Caco-2 (cell line): ENCODE measurements around the gene EPHX1. TPM values are rescaled to one million over a fixed set of nuclear protein-coding genes. Genes with fewer than 3 reads are reported as not detected.

Experiments used
- BruUV-seq: library from RNA; stranded (reverse); fragments of 400-500 nt; replicated peaks from 2 replicates; lab custom pipeline; 2021; lab: Mats Ljungman, UMichigan
- CTCF ChIA-PET: fragments of 300-600 bp; sonication (Branson Sonifier 250); formaldehyde crosslinking; loops from one replicate; lab custom pipeline; 2022; ENCODE audit warnings: antibody characterized with exemption; lab: Charles Lee
- POLR2A ChIA-PET: fragments of 300-600 bp; sonication (Branson Sonifier 250); formaldehyde crosslinking; loops from one replicate; lab custom pipeline; 2022; ENCODE audit warnings: antibody characterized with exemption; lab: Charles Lee
- DNase-seq, 2 experiments: peaks; one replicate each; pipeline versions ENCODE4 v3.0.0 to v3.0.0-alpha.2; 2020 to 2022
- H3K27me3 ChIP-seq: replicated peaks from 2 replicates; pipeline ENCODE4 v1.6.0; 2011; ENCODE audit warnings: low read length; ENCODE audit not compliant: control insufficient read depth, insufficient read depth
- H3K36me3 ChIP-seq: 2 replicates; pipeline ENCODE4 v1.5.1; 2011; ENCODE audit warnings: low read length; ENCODE audit not compliant: control insufficient read depth, insufficient read depth
- H3K4me1 ChIP-seq: fragments of 250-450 bp; sonication (Bioruptor Pico); 2 replicates; pipeline ENCODE4 v1.5.1; 2020; ENCODE audit warnings: mild to moderate bottlenecking
- H3K4me3 ChIP-seq: 2 replicates; pipeline ENCODE4 v1.5.1; 2011; ENCODE audit warnings: low read depth, mild to moderate bottlenecking, control low read depth, low read length
- H3K9me3 ChIP-seq: fragments of 250-450 bp; sonication (Bioruptor Pico); 2 replicates; pipeline ENCODE4 v1.5.1; 2020; ENCODE audit warnings: mild to moderate bottlenecking, moderate library complexity
- H3K27ac Mint-ChIP-seq: one replicate; pipeline ENCODE4 v1.8.0; 2022; ENCODE audit warnings: mixed read lengths; ENCODE audit not compliant: unreplicated experiment
- H3K27me3 Mint-ChIP-seq: one replicate; pipeline ENCODE4 v1.8.0; 2022; ENCODE audit warnings: mixed read lengths; ENCODE audit not compliant: insufficient read depth, unreplicated experiment
- H3K36me3 Mint-ChIP-seq: one replicate; pipeline ENCODE4 v1.8.0; 2022; ENCODE audit warnings: mild to moderate bottlenecking, mixed read lengths; ENCODE audit not compliant: insufficient read depth, unreplicated experiment
- H3K4me1 Mint-ChIP-seq: one replicate; pipeline ENCODE4 v1.8.0; 2022; ENCODE audit warnings: low read depth, mixed read lengths; ENCODE audit not compliant: unreplicated experiment
- H3K4me3 Mint-ChIP-seq: one replicate; pipeline ENCODE4 v1.8.0; 2022; ENCODE audit warnings: mild to moderate bottlenecking, moderate library complexity, mixed read lengths; ENCODE audit not compliant: unreplicated experiment
- H3K9me3 Mint-ChIP-seq: one replicate; pipeline ENCODE4 v1.8.0; 2022; ENCODE audit warnings: mixed read lengths; ENCODE audit not compliant: unreplicated experiment
- intact Hi-C: fragments of 100-400 bp; cut with micrococcal nuclease; formaldehyde crosslinking; loops from one replicate; pipeline ENCODE4 v1.10.0; 2022; ENCODE audit not compliant: unreplicated experiment
- total RNA-seq: library from RNA; stranded (reverse); gene quantifications from 2 replicates; pipeline ENCODE4 v1.2.3, GENCODE V29; 2022
- TF ChIP-seq, protein P1 (sequence below), 2 experiments: fragments of 200-600 bp in 1 of 2; IDR thresholded peaks; 1 replicate in 1 of 2; 2 replicates in 1 of 2; pipeline versions ENCODE4 v1.5.1 to v1.8.0; 2011 to 2022; ENCODE audit warnings: antibody characterized with exemption in 1 of 2, control low read depth in 1 of 2, inconsistent platforms in 1 of 2, low read depth in 1 of 2, low read length in 1 of 2, mild to moderate bottlenecking in 1 of 2, moderate library complexity in 1 of 2; ENCODE audit not compliant: insufficient read depth in 1 of 2, severe bottlenecking in 1 of 2, unreplicated experiment in 1 of 2

The EPHX1 gene
- total RNA-seq, 1 experiment from 2014 or later: 88.5 TPM

DNA sequence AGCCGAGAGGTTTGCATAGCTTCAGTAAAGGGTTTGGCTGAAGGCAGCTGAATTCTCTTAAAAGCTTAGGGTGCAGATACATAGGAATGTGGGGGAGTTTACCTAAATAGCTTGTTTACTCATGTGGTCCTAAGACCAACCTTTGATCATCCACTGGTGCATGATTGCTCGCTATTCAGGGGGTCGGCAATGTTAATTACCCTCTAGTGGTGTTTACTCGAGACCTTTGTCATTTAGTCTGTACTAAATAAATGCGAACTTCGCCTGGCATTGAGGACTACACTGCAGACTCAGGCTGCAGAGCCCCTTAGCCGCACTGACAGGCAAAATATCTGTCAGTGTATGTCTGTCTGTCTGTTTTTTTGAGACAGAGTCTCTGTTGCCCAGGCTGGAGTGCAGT lies 40.4 kb downstream of the EPHX1 start:
- Histone ChIP-seq H3K4me1 (no peaks in the 10 kb centered on the region), H3K36me3 (peaks cover 8% of the 10 kb centered on the region), H3K9me3 (no peaks in the 10 kb centered on the region), H3K4me3 (no peak overlapping the region), H3K27me3 (no peaks in the 10 kb centered on the region)
- BruUV-seq: no TSS peak
- no peak for DNase-seq
- peaks cover 86% of the 10 kb centered on the region for H3K36me3 Mint-ChIP-seq
- no peaks in the 10 kb centered on the region for H3K4me1 Mint-ChIP-seq
- CTCF ChIA-PET: no interaction called here
- no peaks in the 10 kb centered on the region for H3K27me3 Mint-ChIP-seq
- POLR2A ChIA-PET: no interaction called here
- TF ChIP-seq, protein P1, sequence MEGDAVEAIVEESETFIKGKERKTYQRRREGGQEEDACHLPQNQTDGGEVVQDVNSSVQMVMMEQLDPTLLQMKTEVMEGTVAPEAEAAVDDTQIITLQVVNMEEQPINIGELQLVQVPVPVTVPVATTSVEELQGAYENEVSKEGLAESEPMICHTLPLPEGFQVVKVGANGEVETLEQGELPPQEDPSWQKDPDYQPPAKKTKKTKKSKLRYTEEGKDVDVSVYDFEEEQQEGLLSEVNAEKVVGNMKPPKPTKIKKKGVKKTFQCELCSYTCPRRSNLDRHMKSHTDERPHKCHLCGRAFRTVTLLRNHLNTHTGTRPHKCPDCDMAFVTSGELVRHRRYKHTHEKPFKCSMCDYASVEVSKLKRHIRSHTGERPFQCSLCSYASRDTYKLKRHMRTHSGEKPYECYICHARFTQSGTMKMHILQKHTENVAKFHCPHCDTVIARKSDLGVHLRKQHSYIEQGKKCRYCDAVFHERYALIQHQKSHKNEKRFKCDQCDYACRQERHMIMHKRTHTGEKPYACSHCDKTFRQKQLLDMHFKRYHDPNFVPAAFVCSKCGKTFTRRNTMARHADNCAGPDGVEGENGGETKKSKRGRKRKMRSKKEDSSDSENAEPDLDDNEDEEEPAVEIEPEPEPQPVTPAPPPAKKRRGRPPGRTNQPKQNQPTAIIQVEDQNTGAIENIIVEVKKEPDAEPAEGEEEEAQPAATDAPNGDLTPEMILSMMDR (IDR thresholded peaks at IDR 0.05; ENCODE audit: insufficient read depth in 1 of 2, low read depth in 1 of 2, low read length in 1 of 2, severe bottlenecking in 1 of 2, unreplicated experiment in 1 of 2): no peak
- intact Hi-C loops: no loop called here
- H3K4me3 Mint-ChIP-seq: no peak overlapping the region
- H3K9me3 Mint-ChIP-seq: no peaks in the 10 kb centered on the region
- H3K27ac Mint-ChIP-seq: no peak overlapping the region

DNA sequence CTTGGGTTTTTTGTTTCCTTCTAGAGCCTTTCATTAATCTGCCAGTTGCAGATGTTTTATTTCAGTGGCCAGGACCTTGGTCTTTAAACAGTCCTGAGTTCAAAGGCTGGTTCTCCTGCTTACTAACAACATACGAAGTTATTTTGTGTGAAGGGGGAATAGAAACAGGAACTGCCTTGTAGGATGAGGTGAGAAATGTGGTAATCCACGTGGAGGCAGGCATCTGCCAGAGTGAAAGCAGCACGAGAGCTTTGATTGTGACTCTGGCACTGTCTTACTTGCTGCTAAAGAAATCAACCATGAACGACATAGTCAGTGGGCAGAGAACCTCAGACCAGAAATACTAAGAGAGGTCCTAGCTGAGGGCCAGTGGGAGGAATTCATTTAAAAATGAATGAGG lies 41.9 kb downstream of the EPHX1 start:
- no peak overlapping the region for H3K27ac Mint-ChIP-seq
- H3K36me3 ChIP-seq: peaks cover 8% of the 10 kb centered on the region
- H3K4me3 Mint-ChIP-seq: no peak overlapping the region
- no peaks in the 10 kb centered on the region for H3K27me3 ChIP-seq
- no TSS peak for BruUV-seq
- H3K9me3 ChIP-seq: no peaks in the 10 kb centered on the region
- ChIA-PET CTCF (no interaction called here), POLR2A (interaction anchor here (0.6 kb wide), 1 partner anchor 20 kb away, joined by 4 read pairs; no protein-coding TSS in a partner anchor)
- no peak overlapping the region for H3K4me3 ChIP-seq
- no peaks in the 10 kb centered on the region for H3K27me3 Mint-ChIP-seq
- H3K9me3 Mint-ChIP-seq: no peaks in the 10 kb centered on the region
- no peaks in the 10 kb centered on the region for H3K4me1 Mint-ChIP-seq
- peaks cover 85% of the 10 kb centered on the region for H3K36me3 Mint-ChIP-seq
- H3K4me1 ChIP-seq: no peaks in the 10 kb centered on the region
- intact Hi-C loops: no loop called here
- TF ChIP-seq, protein P1 (IDR thresholded peaks at IDR 0.05; ENCODE audit: insufficient read depth in 1 of 2, low read depth in 1 of 2, low read length in 1 of 2, severe bottlenecking in 1 of 2, unreplicated experiment in 1 of 2): no peak
- no peak for DNase-seq

DNA sequence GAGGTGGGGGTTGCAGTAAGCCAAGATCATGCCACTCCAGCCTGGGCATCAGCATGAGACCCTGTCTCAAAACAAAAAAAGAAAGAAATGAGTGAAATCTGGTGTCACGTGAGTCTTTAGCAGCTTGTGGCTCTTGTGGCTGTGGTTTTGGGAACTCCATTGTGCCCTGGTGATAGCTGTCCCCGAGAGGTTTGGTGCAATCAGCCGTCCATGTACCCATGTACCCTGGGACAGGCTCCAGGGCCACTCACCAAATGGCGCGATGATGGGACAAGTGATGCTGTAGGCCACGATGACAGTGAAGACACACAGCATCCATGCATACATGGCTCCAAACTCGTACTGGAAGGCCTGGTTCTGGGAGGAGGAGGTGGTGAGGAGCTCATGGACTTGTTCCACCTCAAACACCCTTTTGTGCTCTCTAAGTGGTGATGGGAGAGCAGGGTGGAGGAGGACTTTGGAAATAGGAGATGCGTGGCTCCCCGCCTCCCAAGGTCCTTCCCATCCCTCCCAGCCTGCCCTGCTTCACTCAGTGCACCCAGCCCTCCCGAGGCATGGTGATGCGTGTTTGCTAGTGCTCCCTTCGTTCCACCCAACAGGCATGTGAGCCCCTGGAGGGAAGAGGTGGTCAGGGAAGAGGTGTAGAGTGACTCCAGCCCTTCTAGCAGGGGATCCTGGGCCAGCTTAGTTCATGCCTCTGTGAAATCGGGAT lies 42.6 kb downstream of the EPHX1 start:
- Histone ChIP-seq H3K27me3 (no peaks in the 10 kb centered on the region), H3K36me3 (peaks cover 9% of the 10 kb centered on the region), H3K4me3 (no peak overlapping the region), H3K9me3 (no peaks in the 10 kb centered on the region), H3K4me1 (no peaks in the 10 kb centered on the region)
- intact Hi-C loops: no loop called here
- H3K36me3 Mint-ChIP-seq: peaks cover 84% of the 10 kb centered on the region
- no peak for DNase-seq
- no peak overlapping the region for H3K27ac Mint-ChIP-seq
- no peaks in the 10 kb centered on the region for H3K9me3 Mint-ChIP-seq
- TF ChIP-seq, protein P1 (IDR thresholded peaks at IDR 0.05; ENCODE audit: insufficient read depth in 1 of 2, low read depth in 1 of 2, low read length in 1 of 2, severe bottlenecking in 1 of 2, unreplicated experiment in 1 of 2): no peak
- no peaks in the 10 kb centered on the region for H3K4me1 Mint-ChIP-seq
- no peaks in the 10 kb centered on the region for H3K27me3 Mint-ChIP-seq
- H3K4me3 Mint-ChIP-seq: no peak overlapping the region
- CTCF ChIA-PET: no interaction called here
- BruUV-seq: no TSS peak
- POLR2A ChIA-PET: interaction anchor here (0.6 kb wide), 1 partner anchor 19 kb away, joined by 4 read pairs; no protein-coding TSS in a partner anchor
